ENCODE results near the gene EXT2.

The EXT2 gene

GRCh38 chr11:44247508-44247907, 152.0 kb downstream of the EXT2 start:
- DNase-seq, result no peak

- no peak for DNase-seq
Observed at GRCh38 chr11:44248109-44248508, 152.6 kb downstream of the EXT2 start.

GRCh38 chr11:44250421-44250820, 154.9 kb downstream of the EXT2 start:
- DNase-seq, result no peak

GRCh38 chr11:44252999-44253602, 157.6 kb downstream of the EXT2 start:
- DNase-seq, result no peak

- no peak for DNase-seq
Observed at GRCh38 chr11:44255406-44256071, 160.1 kb downstream of the EXT2 start.

GRCh38 chr11:44256673-44257291, 161.3 kb downstream of the EXT2 start:
- DNase-seq, result no peak

GRCh38 chr11:44257338-44258189, 162.1 kb downstream of the EXT2 start:
- DNase-seq, result no peak

GRCh38 chr11:44258190-44258489, 162.7 kb downstream of the EXT2 start:
- no peak for DNase-seq

GRCh38 chr11:44258839-44259420, 163.5 kb downstream of the EXT2 start:
- no peak for DNase-seq

- DNase-seq, result no peak
Observed at GRCh38 chr11:44260081-44260480, 164.6 kb downstream of the EXT2 start.

GRCh38 chr11:44261800-44262591, 166.5 kb downstream of the EXT2 start:
- no peak for DNase-seq

GRCh38 chr11:44263738-44264437, 168.4 kb downstream of the EXT2 start:
- no peak for DNase-seq

- DNase-seq, result no peak
Observed at GRCh38 chr11:44264438-44264749, 168.9 kb downstream of the EXT2 start.

GRCh38 chr11:44264761-44265160, 169.3 kb downstream of the EXT2 start:
- DNase-seq, result no peak

GRCh38 chr11:44266056-44266780, 170.7 kb downstream of the EXT2 start:
- no peak for DNase-seq

- DNase-seq, result no peak
Observed at GRCh38 chr11:44267006-44267749, 171.7 kb downstream of the EXT2 start.

GRCh38 chr11:44267750-44268613, 172.5 kb downstream of the EXT2 start:
- no peak for DNase-seq

GRCh38 chr11:44268614-44269080, 173.2 kb downstream of the EXT2 start:
- no peak for DNase-seq

Measured in Kasumi-1 (cell line).